K562 (cell line): ENCODE results near the gene LRRFIP2. TPM values are rescaled to one million over a fixed set of nuclear protein-coding genes. Genes with fewer than 3 reads are reported as not detected.

Experiments
- ATAC-seq: fragments of 200-7000 bp; cut with Tn5 transposase; 3 replicates; pipeline ENCODE4 v1.9.1; 2020; ENCODE audit warnings: moderate library complexity
- BruUV-seq: library from RNA; stranded (reverse); fragments of 400-500 nt; replicated peaks from 2 replicates; lab custom pipeline; 2021; lab: Mats Ljungman, UMichigan
- CTCF ChIA-PET: fragments of 300-600 bp; formaldehyde crosslinking; extraction: SDS; loops from one replicate; lab custom pipeline; 2021; ENCODE audit warnings: low intra/inter-chr PET ratio; lab: Yijun Ruan, JAX
- POLR2A ChIA-PET: fragments of 300-600, 350-650 bp; sonication (Branson Sonifier 250); formaldehyde crosslinking; extraction: SDS; loops from one replicate; lab custom pipeline; 2021; ENCODE audit warnings: antibody characterized with exemption, inconsistent platforms; lab: Yijun Ruan, JAX
- DNase-seq, 4 experiments: peaks; one replicate each; pipeline versions ENCODE4 v3.0.0 to v3.0.0-alpha.2; 2011 to 2018; ENCODE audit warnings: low spot score in 3 of 4, mixed read lengths in 3 of 4; ENCODE audit errors: extremely low read depth in 1 of 4
- FAIRE-seq: peaks from 2 replicates; lab custom pipeline; 2011; peaks lifted over from hg19 to GRCh38; lab: Jason Lieb, UNC
- H2AFZ ChIP-seq: 2 replicates; pipeline ENCODE4 v1.6.0; 2011; ENCODE audit warnings: low read depth, low read length, control low read depth, inconsistent platforms
- H3K27ac ChIP-seq: fragments of 200-600 bp; 3 replicates; pipeline ENCODE4 v1.8.0; 2011; ENCODE audit warnings: low read depth, mild to moderate bottlenecking, control low read depth, inconsistent platforms, low read length, moderate library complexity, mixed read lengths; ENCODE audit errors: extremely low read depth
- H3K27me3 ChIP-seq, 2 experiments: fragments of 300-600 bp in 1 of 2; 2 replicates in 1 of 2; 3 replicates in 1 of 2; pipeline versions ENCODE4 v1.6.0 to v1.8.0; 2011; ENCODE audit warnings: inconsistent platforms in 2 of 2, low read length in 2 of 2, mild to moderate bottlenecking in 1 of 2, mixed read lengths in 1 of 2, moderate library complexity in 1 of 2; ENCODE audit not compliant: control insufficient read depth in 2 of 2, insufficient read depth in 2 of 2
- H3K36me3 ChIP-seq: fragments of 300-600 bp; 3 replicates; pipeline ENCODE4 v1.8.0; 2011; ENCODE audit warnings: mild to moderate bottlenecking, low read length, inconsistent platforms; ENCODE audit not compliant: control insufficient read depth, insufficient read depth
- H3K4me1 ChIP-seq, 2 experiments: fragments of 200-600 bp in 1 of 2; replicated peaks in 1 of 2; 2 replicates in 1 of 2; 3 replicates in 1 of 2; pipeline versions ENCODE4 v1.5.1 to v1.8.0; 2011; ENCODE audit warnings: inconsistent platforms in 2 of 2, low read length in 2 of 2, mild to moderate bottlenecking in 1 of 2, mixed read lengths in 1 of 2, moderate library complexity in 1 of 2; ENCODE audit not compliant: control insufficient read depth in 2 of 2, insufficient read depth in 2 of 2
- H3K4me2 ChIP-seq: 2 replicates; pipeline ENCODE4 v1.6.1; 2011; ENCODE audit warnings: low read length, control low read depth, inconsistent platforms, mixed read lengths; ENCODE audit not compliant: insufficient read depth
- H3K4me3 ChIP-seq: fragments of 200-600 bp; sonication (generic), shearing (Covaris generic); 2 replicates; pipeline ENCODE4 v1.5.1; 2016; ENCODE audit warnings: control low read depth, inconsistent platforms
- H3K79me2 ChIP-seq: fragments of 200-600 bp; 3 replicates; pipeline ENCODE4 v1.8.0; 2011; ENCODE audit warnings: low read length, inconsistent platforms; ENCODE audit not compliant: control insufficient read depth, insufficient read depth
- H3K9ac ChIP-seq, 2 experiments: 2 replicates each; pipeline versions ENCODE4 v1.6.0 to v1.6.1; 2011; ENCODE audit warnings: low read depth in 2 of 2, low read length in 2 of 2, control low read depth in 1 of 2, inconsistent platforms in 1 of 2, mild to moderate bottlenecking in 1 of 2, mixed read lengths in 1 of 2; ENCODE audit not compliant: insufficient read depth in 1 of 2
- H3K9me1 ChIP-seq: one replicate; pipeline ENCODE4 v1.6.0; 2011; ENCODE audit warnings: inconsistent platforms, mild to moderate bottlenecking, low read length, moderate library complexity; ENCODE audit not compliant: control insufficient read depth, insufficient read depth
- H3K9me3 ChIP-seq: replicated peaks from 2 replicates; pipeline ENCODE4 v1.5.1; 2011; ENCODE audit warnings: low read depth, low read length, inconsistent platforms; ENCODE audit not compliant: control insufficient read depth, insufficient read depth
- H4K20me1 ChIP-seq: replicated peaks from 2 replicates; pipeline ENCODE4 v1.6.1; 2011; ENCODE audit warnings: low read length, inconsistent platforms, mixed read lengths; ENCODE audit not compliant: control insufficient read depth, insufficient read depth
- BRCA1 ChIP-seq, 2 experiments: fragments of 450-650 bp in 1 of 2; sonication (generic) in 1 of 2; formaldehyde crosslinking in 1 of 2; IDR thresholded peaks; 2 replicates each; pipeline versions ENCODE4 v1.5.0 to v1.6.1; 2017 to 2020; ENCODE audit warnings: mild to moderate bottlenecking in 1 of 2, missing genetic modification reagents in 1 of 2
- BRD9 ChIP-seq: fragments of 450-650 bp; IDR thresholded peaks from 2 replicates; pipeline ENCODE4 v1.6.1; 2018; ENCODE audit warnings: low read depth; ENCODE audit not compliant: partially characterized antibody
- CTBP1 ChIP-seq: fragments of 450-650 bp; IDR thresholded peaks from 2 replicates; pipeline ENCODE4 v1.6.1; 2016; ENCODE audit warnings: borderline replicate concordance
- CXXC5 ChIP-seq: fragments of 250-450 bp; sonication (Bioruptor Pico); IDR thresholded peaks from 2 replicates; pipeline ENCODE4 v1.8.0; 2022; ENCODE audit warnings: inconsistent platforms, mild to moderate bottlenecking, moderate library complexity
- GTF2E2 ChIP-seq: fragments of 200-800 bp; sonication (Bioruptor generic); IDR thresholded peaks from 2 replicates; pipeline ENCODE4 v1.6.1; 2016; ENCODE audit warnings: missing genetic modification characterization, missing compliant biosample characterization
- JUNB ChIP-seq: fragments of 450-650 bp; formaldehyde crosslinking; conservative IDR thresholded peaks from 2 replicates; pipeline ENCODE4 v1.4.0; 2020; ENCODE audit warnings: mild to moderate bottlenecking
- JUND ChIP-seq, 2 experiments: IDR thresholded peaks; 2 replicates in 1 of 2; 3 replicates in 1 of 2; pipeline ENCODE4 v1.6.1; 2011; ENCODE audit warnings: borderline replicate concordance in 2 of 2, low read depth in 2 of 2, low read length in 2 of 2, improper control_type of control experiment in 1 of 2, missing biosample characterization in 1 of 2, missing genetic modification characterization in 1 of 2, missing genetic modification reagents in 1 of 2
- MEF2D ChIP-seq: conservative IDR thresholded peaks from 2 replicates; pipeline ENCODE4 v1.6.1; 2016; ENCODE audit warnings: low read depth, missing genetic modification characterization, missing compliant biosample characterization
- NBN ChIP-seq: fragments of 450-650 bp; IDR thresholded peaks from 2 replicates; pipeline ENCODE4 v1.6.1; 2016; ENCODE audit warnings: low read depth, mild to moderate bottlenecking
- PHB ChIP-seq: fragments of 250-450 bp; sonication (Bioruptor Pico); IDR thresholded peaks from 2 replicates; pipeline ENCODE4 v1.5.0; 2021
- POLR2H ChIP-seq: IDR thresholded peaks from 2 replicates; pipeline ENCODE4 v1.6.1; 2016; ENCODE audit warnings: missing genetic modification characterization, low read depth, mild to moderate bottlenecking, control low read depth, missing compliant biosample characterization, moderate library complexity
- PURB ChIP-seq: sonication (generic); formaldehyde crosslinking; IDR thresholded peaks from 2 replicates; pipeline ENCODE4 v1.9.0; 2021; ENCODE audit warnings: low read depth, mild to moderate bottlenecking, missing genetic modification reagents
- RFX1 ChIP-seq: fragments of 450-650 bp; IDR thresholded peaks from 2 replicates; pipeline ENCODE4 v1.6.1; 2016; ENCODE audit warnings: mild to moderate bottlenecking, moderate library complexity
- SMC3 ChIP-seq: conservative IDR thresholded peaks from 2 replicates; pipeline ENCODE4 v1.6.1; 2011; ENCODE audit warnings: low read depth, low read length, improper control_type of control experiment; ENCODE audit not compliant: insufficient read depth
- TARDBP ChIP-seq: fragments of 450-650 bp; IDR thresholded peaks from 2 replicates; pipeline ENCODE4 v1.6.1; 2016
- ZEB2 ChIP-seq: fragments of 450-650 bp; IDR thresholded peaks from 2 replicates; pipeline ENCODE4 v1.6.1; 2016
- ZNF124 ChIP-seq: sonication (generic); formaldehyde crosslinking; IDR thresholded peaks from 2 replicates; pipeline ENCODE4 v1.8.1; 2022; ENCODE audit warnings: missing genetic modification reagents
- ZSCAN32 ChIP-seq: fragments of 450-650 bp; formaldehyde crosslinking; IDR thresholded peaks from 2 replicates; pipeline ENCODE4 v1.4.0; 2020; ENCODE audit warnings: mild to moderate bottlenecking, moderate library complexity
- WGBS: fragments of 100-300 bp; shearing (Covaris generic); methylation state at CpG from one replicate; pipeline ENCODE4 v1.1.6; 2016; ENCODE audit warnings: low coverage, mixed read lengths; ENCODE audit not compliant: insufficient coverage; ENCODE audit errors: missing lambda C conversion rate; 5-methylcytosine and 5-hydroxymethylcytosine counted together
- in situ Hi-C: fragments of 300-500 bp; cut with MboI; formaldehyde crosslinking; loops from 4 replicates; pipeline ENCODE4 v1.15.0; 2018; ENCODE audit warnings: inconsistent platforms, mixed read lengths
- intact Hi-C: fragments of 100-400 bp; cut with micrococcal nuclease; formaldehyde crosslinking; loops from 2 replicates; pipeline ENCODE4 v1.14.2; 2022
- polyA plus RNA-seq, 8 experiments: library from polyadenylated mRNA; depleted of rRNA in 4 of 8; stranded (reverse) in 5 of 8; unstranded in 3 of 8; fragments of >200 nt; fragmentation: Nextera tagmentation in 2 of 8; fragmentation: Illumina TruSeq in 1 of 8; extraction: Ambion mirVana in 2 of 8; extraction: Trizol in 1 of 8; gene quantifications; 2 replicates each; pipeline versions ENCODE4 v1.2.1 to v1.2.3, GENCODE V29; 2011 to 2014; ENCODE audit warnings: inconsistent platforms in 1 of 8, missing spikeins in 1 of 8
- total RNA-seq, 7 experiments: library from RNA; depleted of rRNA in 6 of 7; stranded (reverse); fragments of >200 nt in 6 of 7; fragmentation: Illumina TruSeq in 2 of 7; extraction: Trizol in 2 of 7; gene quantifications; 2 replicates each; pipeline versions ENCODE4 v1.2.1 to v1.2.3, GENCODE V29; 2011 to 2021; ENCODE audit warnings: low replicate concordance in 1 of 7
- TF ChIP-seq, protein P1 (sequence below): sonication (generic); IDR thresholded peaks from 2 replicates; pipeline ENCODE4 v1.6.1; 2016
- TF ChIP-seq, protein P2 (sequence below): fragments of 450-650 bp; formaldehyde crosslinking; IDR thresholded peaks from 2 replicates; pipeline ENCODE4 v1.4.0; 2022; ENCODE audit warnings: missing genetic modification characterization
- TF ChIP-seq, protein P3 (sequence below): fragments of 450-650 bp; IDR thresholded peaks from 2 replicates; pipeline ENCODE4 v1.6.1; 2016; ENCODE audit warnings: missing biosample characterization, missing genetic modification characterization

The LRRFIP2 gene
- total and polyA plus RNA-seq, 9 of the 15 experiments (the other 6 are each of a cell fraction or from before 2014, with no cell fraction given) = 9.9 to 53.9 (median 42.7) TPM

DNA sequence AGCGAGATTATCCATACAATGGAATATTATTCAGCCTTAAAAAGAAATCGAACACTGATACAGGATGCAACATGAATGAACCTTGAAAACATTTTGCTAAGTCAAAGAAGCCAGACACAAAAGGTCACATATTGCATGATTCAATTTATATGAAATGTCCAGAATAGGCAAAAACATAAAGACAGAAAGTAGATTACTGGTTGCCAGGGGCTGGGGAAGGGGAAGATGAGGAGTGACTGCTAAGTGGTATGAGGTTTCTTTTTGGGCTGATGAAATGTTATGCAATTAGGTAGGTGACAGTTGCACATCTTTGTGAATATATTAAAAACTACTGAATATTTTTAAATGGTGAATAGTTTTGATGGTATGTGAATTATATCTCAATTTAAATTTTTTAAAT, 38.3 kb downstream of the LRRFIP2 start:
- in situ Hi-C loops = no loop called here
- no peaks in the 10 kb centered on the region for H3K36me3 ChIP-seq
- CTCF ChIA-PET = no interaction called here
- no peaks in the 10 kb centered on the region for H3K9me3 ChIP-seq
- 0 out of 3 replicates have a peak, but pooled peaks cover 4% of the 10 kb centered on the region for H3K79me2 ChIP-seq
- H4K20me1 ChIP-seq = peaks cover 5% of the 10 kb centered on the region; the same call in 1 of the 2 replicates
- no peak overlapping the region for H3K9ac ChIP-seq
- no peaks in the 10 kb centered on the region for H3K9me1 ChIP-seq
- no peaks in the 10 kb centered on the region for H3K27me3 ChIP-seq
- no peak overlapping the region for H3K4me2 ChIP-seq
- WGBS = 73% methylated on average over 2 of the region's 2 CpGs
- peak; percentile 58 for ATAC-seq
- intact Hi-C loops = no loop called here
- POLR2A ChIA-PET = interaction anchor here (0.7 kb wide), 1 partner anchor 12 kb away, joined by 3 read pairs; no protein-coding TSS in a partner anchor
- BruUV-seq = no TSS peak
- peaks cover 0 to 14% of the 10 kb centered on the region in 2 experiments; a peak in 3 of 5 replicates for H3K4me1 ChIP-seq
- H3K4me3 ChIP-seq = no peak overlapping the region
- H3K27ac ChIP-seq = no peak overlapping the region
- no peak for FAIRE-seq
- H2AFZ ChIP-seq = no peak overlapping the region
- DNase-seq = no peak
- no peak for TF ChIP-seq PURB (CRISPR knock-in tag)
- 0 out of 2 replicates have a peak, but pooled peaks have one; percentile 31 for TF ChIP-seq MEF2D
- peak; percentile 55; the same call in 1 of the 2 replicates for TF ChIP-seq CTBP1
- no peak for TF ChIP-seq JUNB
- peak; percentile 87 for TF ChIP-seq POLR2H (tag)
- TF ChIP-seq, protein P1, sequence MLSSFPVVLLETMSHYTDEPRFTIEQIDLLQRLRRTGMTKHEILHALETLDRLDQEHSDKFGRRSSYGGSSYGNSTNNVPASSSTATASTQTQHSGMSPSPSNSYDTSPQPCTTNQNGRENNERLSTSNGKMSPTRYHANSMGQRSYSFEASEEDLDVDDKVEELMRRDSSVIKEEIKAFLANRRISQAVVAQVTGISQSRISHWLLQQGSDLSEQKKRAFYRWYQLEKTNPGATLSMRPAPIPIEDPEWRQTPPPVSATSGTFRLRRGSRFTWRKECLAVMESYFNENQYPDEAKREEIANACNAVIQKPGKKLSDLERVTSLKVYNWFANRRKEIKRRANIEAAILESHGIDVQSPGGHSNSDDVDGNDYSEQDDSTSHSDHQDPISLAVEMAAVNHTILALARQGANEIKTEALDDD = no peak
- TF ChIP-seq ZNF124 (CRISPR knock-in tag) = no peak
- peak; percentile 19; the same call in 1 of the 2 replicates for TF ChIP-seq RFX1
- TF ChIP-seq BRD9 = peak; percentile 77
- 0 out of 2 replicates have a peak, but pooled peaks have one; percentile 19 for TF ChIP-seq ZEB2
- TF ChIP-seq GTF2E2 (tag) = no peak
- TF ChIP-seq, protein P2, sequence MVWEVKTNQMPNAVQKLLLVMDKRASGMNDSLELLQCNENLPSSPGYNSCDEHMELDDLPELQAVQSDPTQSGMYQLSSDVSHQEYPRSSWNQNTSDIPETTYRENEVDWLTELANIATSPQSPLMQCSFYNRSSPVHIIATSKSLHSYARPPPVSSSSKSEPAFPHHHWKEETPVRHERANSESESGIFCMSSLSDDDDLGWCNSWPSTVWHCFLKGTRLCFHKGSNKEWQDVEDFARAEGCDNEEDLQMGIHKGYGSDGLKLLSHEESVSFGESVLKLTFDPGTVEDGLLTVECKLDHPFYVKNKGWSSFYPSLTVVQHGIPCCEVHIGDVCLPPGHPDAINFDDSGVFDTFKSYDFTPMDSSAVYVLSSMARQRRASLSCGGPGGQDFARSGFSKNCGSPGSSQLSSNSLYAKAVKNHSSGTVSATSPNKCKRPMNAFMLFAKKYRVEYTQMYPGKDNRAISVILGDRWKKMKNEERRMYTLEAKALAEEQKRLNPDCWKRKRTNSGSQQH = no peak
- peak; percentile 73; the same call in 1 of the 2 replicates for TF ChIP-seq ZSCAN32
- TF ChIP-seq PHB (CRISPR knock-in tag) = no peak
- TF ChIP-seq BRCA1 (IDR thresholded peaks at IDR 0.05) = no peak
- TF ChIP-seq BRCA1 (CRISPR knock-in tag; IDR thresholded peaks at IDR 0.05) = no peak
- no peak for TF ChIP-seq TARDBP
- TF ChIP-seq CXXC5 (CRISPR knock-in tag) = peak; percentile 34; the same call in 1 of the 2 replicates
- peak; percentile 50; the same call in 1 of the 2 replicates for TF ChIP-seq NBN
- TF ChIP-seq SMC3 = no peak
- TF ChIP-seq JUND (IDR thresholded peaks at IDR 0.05; ENCODE audit: borderline replicate concordance, low read depth, low read length) = peak; percentile 59
- no peak for TF ChIP-seq JUND (tag; IDR thresholded peaks at IDR 0.05; ENCODE audit: borderline replicate concordance, low read depth, low read length)
- TF ChIP-seq, protein P3, sequence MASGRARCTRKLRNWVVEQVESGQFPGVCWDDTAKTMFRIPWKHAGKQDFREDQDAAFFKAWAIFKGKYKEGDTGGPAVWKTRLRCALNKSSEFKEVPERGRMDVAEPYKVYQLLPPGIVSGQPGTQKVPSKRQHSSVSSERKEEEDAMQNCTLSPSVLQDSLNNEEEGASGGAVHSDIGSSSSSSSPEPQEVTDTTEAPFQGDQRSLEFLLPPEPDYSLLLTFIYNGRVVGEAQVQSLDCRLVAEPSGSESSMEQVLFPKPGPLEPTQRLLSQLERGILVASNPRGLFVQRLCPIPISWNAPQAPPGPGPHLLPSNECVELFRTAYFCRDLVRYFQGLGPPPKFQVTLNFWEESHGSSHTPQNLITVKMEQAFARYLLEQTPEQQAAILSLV (tag) = peak; percentile 80
